C4-2B (cell line): Measurements from ENCODE around the gene PUSL1.

Experiments used
- CTCF ChIP-seq: fragments of 450-650 bp; conservative IDR thresholded peaks from 2 replicates; pipeline ENCODE4 v1.5.1; 2017; ENCODE audit warnings: mild to moderate bottlenecking
- ZFX ChIP-seq: fragments of 450-650 bp; IDR thresholded peaks from 2 replicates; pipeline ENCODE4 v1.6.1; 2017

GRCh38 chr1:1343811-1344421, 35.5 kb downstream of the PUSL1 start:
- no peak for TF ChIP-seq CTCF
- peak; percentile 76; the same call in 1 of the 2 replicates for TF ChIP-seq ZFX
